ENCODE data around the gene S1PR3.
A peak's percentile ranks its signal among the peaks of the same experiment; 100 is the strongest.

The S1PR3 gene

DNA sequence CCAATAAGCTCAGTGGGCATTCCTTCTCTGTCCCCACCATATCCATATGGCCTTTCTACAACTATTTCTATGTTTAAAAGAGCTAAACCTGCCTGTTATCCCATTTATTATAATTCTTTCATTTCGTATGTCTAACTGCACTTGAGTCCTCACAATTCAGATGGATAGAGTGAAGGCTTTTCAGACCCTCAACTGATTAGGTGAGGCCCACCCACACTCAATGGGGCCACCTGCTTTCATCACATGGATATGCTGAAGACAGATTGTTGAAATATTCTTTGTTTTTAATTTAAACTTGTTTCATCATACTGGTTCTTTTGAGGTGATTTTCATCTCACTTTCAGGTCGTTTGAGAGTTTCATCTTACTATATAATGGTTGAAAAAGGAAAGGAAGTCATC lies 5.7 kb upstream of the S1PR3 start:
- Histone ChIP-seq H3K14ac (ENCODE audit: low read length) (no peak overlapping the region), H3K79me1 (ENCODE audit: low read length) (peaks cover 1% of the 10 kb centered on the region), H4K91ac (ENCODE audit: low read depth, low read length) (no peak overlapping the region), H2BK5ac (ENCODE audit: low read depth, low read length, poor library complexity) (no peak overlapping the region), H2BK120ac (ENCODE audit: insufficient read depth, low read length, poor library complexity) (no peak overlapping the region), H3K9ac (ENCODE audit: low read length) (no peak overlapping the region), H3K4me1 (ENCODE audit: control insufficient read depth in 1 of 2, insufficient read depth in 2 of 2, low read length in 2 of 2) (peaks cover 6 to 7% of the 10 kb centered on the region in 2 experiments), H2BK12ac (ENCODE audit: low read length) (no peak overlapping the region), H3K4me3 (ENCODE audit: low read depth, low read length) (no peak overlapping the region), H4K8ac (ENCODE audit: low read depth, low read length) (no peak overlapping the region), H3K36me3 (ENCODE audit: control insufficient read depth in 1 of 2, insufficient read depth in 2 of 2, low read length in 2 of 2) (no peaks in the 10 kb centered on the region), H3K27me3 (ENCODE audit: insufficient read depth, low read length) (no peaks in the 10 kb centered on the region), H3K79me2 (ENCODE audit: control insufficient read depth, insufficient read depth, low read length, poor library complexity) (no peaks in the 10 kb centered on the region), H3K9me3 (ENCODE audit: insufficient read depth, low read depth, low read length) (no peaks in the 10 kb centered on the region), H3K27ac (ENCODE audit: low read depth, low read length) (no peak overlapping the region), H2AFZ (ENCODE audit: insufficient read depth, low read length, poor library complexity) (no peak overlapping the region), H3K23ac (ENCODE audit: low read length) (no peak overlapping the region), H4K12ac (ENCODE audit: low read depth, low read length) (no peak overlapping the region), H3K4me2 (ENCODE audit: low read length) (no peak overlapping the region), H3K4ac (ENCODE audit: low read depth, low read length) (no peak overlapping the region), H2AK5ac (ENCODE audit: low read length) (no peak overlapping the region), H3K18ac (ENCODE audit: low read length) (no peak overlapping the region)
- DNase-seq: no peak
- WGBS (ENCODE audit: extremely low coverage, insufficient coverage, insufficient read length): no CpG with 5 or more reads among the region's 2 CpGs

DNA sequence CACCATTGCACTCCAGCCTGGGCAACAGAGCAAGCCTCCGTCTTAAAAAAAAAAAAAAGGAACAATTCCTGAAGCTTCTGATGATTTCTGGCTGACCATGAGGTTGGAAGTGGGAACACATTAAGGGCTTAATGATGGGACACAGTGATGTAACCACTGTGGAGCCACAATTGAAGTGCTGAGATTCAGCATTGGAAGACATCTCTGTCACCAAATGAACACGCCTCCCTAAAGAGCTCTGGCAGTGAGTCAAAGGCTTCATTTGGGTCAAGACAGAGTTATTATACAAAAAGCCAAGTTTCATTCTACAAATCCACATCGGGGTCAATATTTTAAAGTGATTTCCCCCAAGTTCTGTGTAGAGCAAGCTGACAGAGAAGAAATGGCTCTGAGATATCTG lies 4.5 kb upstream of the S1PR3 start:
- H3K4me3 ChIP-seq (ENCODE audit: low read depth, low read length): no peak overlapping the region
- H3K4ac ChIP-seq (ENCODE audit: low read depth, low read length): no peak overlapping the region
- no peak overlapping the region for H2BK120ac ChIP-seq (ENCODE audit: insufficient read depth, low read length, poor library complexity)
- no peak overlapping the region for H4K12ac ChIP-seq (ENCODE audit: low read depth, low read length)
- H3K23ac ChIP-seq (ENCODE audit: low read length): no peak overlapping the region
- peaks cover 6 to 9% of the 10 kb centered on the region in 2 experiments for H3K4me1 ChIP-seq (ENCODE audit: control insufficient read depth in 1 of 2, insufficient read depth in 2 of 2, low read length in 2 of 2)
- no peak overlapping the region for H4K91ac ChIP-seq (ENCODE audit: low read depth, low read length)
- no peak overlapping the region for H3K4me2 ChIP-seq (ENCODE audit: low read length)
- no CpG with 5 or more reads among the region's 3 CpGs for WGBS (ENCODE audit: extremely low coverage, insufficient coverage, insufficient read length)
- H2AFZ ChIP-seq (ENCODE audit: insufficient read depth, low read length, poor library complexity): no peak overlapping the region
- no peak overlapping the region for H3K18ac ChIP-seq (ENCODE audit: low read length)
- H2BK12ac ChIP-seq (ENCODE audit: low read length): no peak overlapping the region
- H3K79me2 ChIP-seq (ENCODE audit: control insufficient read depth, insufficient read depth, low read length, poor library complexity): peaks cover 6% of the 10 kb centered on the region
- H3K27me3 ChIP-seq (ENCODE audit: insufficient read depth, low read length): no peaks in the 10 kb centered on the region
- no peaks in the 10 kb centered on the region for H3K36me3 ChIP-seq (ENCODE audit: control insufficient read depth in 1 of 2, insufficient read depth in 2 of 2, low read length in 2 of 2)
- no peak overlapping the region for H3K9ac ChIP-seq (ENCODE audit: low read length)
- H2BK5ac ChIP-seq (ENCODE audit: low read depth, low read length, poor library complexity): no peak overlapping the region
- H3K27ac ChIP-seq (ENCODE audit: low read depth, low read length): no peak overlapping the region
- no peak overlapping the region for H3K14ac ChIP-seq (ENCODE audit: low read length)
- peaks cover 10% of the 10 kb centered on the region for H3K79me1 ChIP-seq (ENCODE audit: low read length)
- no peaks in the 10 kb centered on the region for H3K9me3 ChIP-seq (ENCODE audit: insufficient read depth, low read depth, low read length)
- DNase-seq: no peak
- H4K8ac ChIP-seq (ENCODE audit: low read depth, low read length): no peak overlapping the region
- H2AK5ac ChIP-seq (ENCODE audit: low read length): no peak overlapping the region

DNA sequence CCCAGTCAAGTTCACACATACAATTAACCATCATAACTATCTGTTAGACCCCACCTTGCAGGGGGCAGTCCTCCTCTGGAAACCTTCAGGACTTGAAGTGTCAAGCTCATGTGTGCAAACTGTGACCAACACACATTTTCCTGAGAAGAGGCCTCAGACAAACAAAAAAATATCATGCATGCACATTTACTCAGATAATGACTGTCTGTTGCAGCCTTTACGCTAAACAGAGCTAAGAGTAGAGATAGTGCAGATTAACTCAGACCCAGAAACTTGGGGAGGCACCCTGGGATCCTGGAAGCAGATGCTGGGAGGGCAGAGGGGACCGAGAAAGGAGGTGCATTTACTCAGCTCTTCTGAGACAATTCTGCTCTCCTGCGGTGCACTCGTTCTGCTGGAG lies 3.6 kb upstream of the S1PR3 start:
- DNase-seq: no peak
- Histone ChIP-seq H4K91ac (ENCODE audit: low read depth, low read length) (no peak overlapping the region), H3K4me2 (ENCODE audit: low read length) (no peak overlapping the region), H2BK120ac (ENCODE audit: insufficient read depth, low read length, poor library complexity) (no peak overlapping the region), H3K9me3 (ENCODE audit: insufficient read depth, low read depth, low read length) (no peaks in the 10 kb centered on the region), H3K79me1 (ENCODE audit: low read length) (peaks cover 11% of the 10 kb centered on the region), H3K23ac (ENCODE audit: low read length) (no peak overlapping the region), H3K4ac (ENCODE audit: low read depth, low read length) (no peak overlapping the region), H3K4me3 (ENCODE audit: low read depth, low read length) (no peak overlapping the region), H3K14ac (ENCODE audit: low read length) (no peak overlapping the region), H2BK5ac (ENCODE audit: low read depth, low read length, poor library complexity) (no peak overlapping the region), H2AK5ac (ENCODE audit: low read length) (no peak overlapping the region), H3K9ac (ENCODE audit: low read length) (no peak overlapping the region), H3K27ac (ENCODE audit: low read depth, low read length) (no peak overlapping the region), H2BK12ac (ENCODE audit: low read length) (no peak overlapping the region), H4K8ac (ENCODE audit: low read depth, low read length) (no peak overlapping the region), H3K36me3 (ENCODE audit: control insufficient read depth in 1 of 2, insufficient read depth in 2 of 2, low read length in 2 of 2) (no peaks in the 10 kb centered on the region), H3K18ac (ENCODE audit: low read length) (no peak overlapping the region), H3K79me2 (ENCODE audit: control insufficient read depth, insufficient read depth, low read length, poor library complexity) (peaks cover 10% of the 10 kb centered on the region), H2AFZ (ENCODE audit: insufficient read depth, low read length, poor library complexity) (no peak overlapping the region), H3K27me3 (ENCODE audit: insufficient read depth, low read length) (no peaks in the 10 kb centered on the region), H3K4me1 (ENCODE audit: control insufficient read depth in 1 of 2, insufficient read depth in 2 of 2, low read length in 2 of 2) (peaks cover 6 to 10% of the 10 kb centered on the region in 2 experiments), H4K12ac (ENCODE audit: low read depth, low read length) (no peak overlapping the region)
- WGBS (ENCODE audit: extremely low coverage, insufficient coverage, insufficient read length): no CpG with 5 or more reads among the region's 4 CpGs

DNA sequence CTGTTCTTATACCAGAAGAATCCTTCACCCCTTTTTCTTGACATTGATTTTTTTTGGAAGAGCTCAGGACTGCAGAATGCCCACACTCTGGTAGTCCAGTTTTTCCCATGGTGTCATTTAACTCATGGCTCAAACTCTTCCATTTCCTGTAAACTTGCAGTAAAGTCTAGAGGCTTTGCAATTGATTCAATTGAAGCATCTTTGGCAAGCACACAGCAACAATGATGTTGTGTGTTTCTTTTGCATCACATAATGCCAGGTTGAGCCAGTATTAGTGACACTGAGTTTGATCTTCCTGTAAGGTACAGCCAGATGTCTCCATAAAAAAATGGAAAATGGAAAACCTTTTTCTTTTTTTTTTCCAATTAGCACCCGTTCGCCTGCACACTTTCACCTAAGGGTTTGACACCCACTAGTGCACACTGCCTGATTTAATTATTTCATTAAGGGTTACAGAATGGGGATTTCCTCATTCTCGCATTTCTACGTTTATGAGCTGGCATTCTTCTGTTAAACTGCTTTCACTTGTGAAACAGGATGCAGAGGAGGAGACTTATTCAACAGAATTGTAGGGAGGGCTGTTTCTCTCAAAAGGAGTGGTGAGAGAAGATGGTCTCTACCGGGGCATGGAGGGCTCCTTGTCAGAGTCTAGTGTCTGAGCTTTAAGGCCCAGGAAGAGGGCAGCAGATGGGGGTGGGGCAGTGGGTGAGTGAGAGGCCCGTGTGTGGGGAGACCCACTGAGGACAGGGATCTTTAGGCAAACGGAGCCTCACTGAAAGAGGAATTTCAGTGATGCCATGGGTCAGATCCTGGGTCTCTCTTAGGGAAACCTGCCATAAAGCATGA lies 2.2 kb upstream of the S1PR3 start:
- H3K4me1 ChIP-seq (ENCODE audit: control insufficient read depth in 1 of 2, insufficient read depth in 2 of 2, low read length in 2 of 2): peaks cover 10 to 16% of the 10 kb centered on the region in 2 experiments
- no peak overlapping the region for H2BK120ac ChIP-seq (ENCODE audit: insufficient read depth, low read length, poor library complexity)
- H3K27me3 ChIP-seq (ENCODE audit: insufficient read depth, low read length): no peaks in the 10 kb centered on the region
- peaks cover 11% of the 10 kb centered on the region for H3K79me2 ChIP-seq (ENCODE audit: control insufficient read depth, insufficient read depth, low read length, poor library complexity)
- H4K12ac ChIP-seq (ENCODE audit: low read depth, low read length): no peak overlapping the region
- H3K27ac ChIP-seq (ENCODE audit: low read depth, low read length): no peak overlapping the region
- peaks cover 11% of the 10 kb centered on the region for H3K79me1 ChIP-seq (ENCODE audit: low read length)
- H2AFZ ChIP-seq (ENCODE audit: insufficient read depth, low read length, poor library complexity): no peak overlapping the region
- no peak overlapping the region for H2AK5ac ChIP-seq (ENCODE audit: low read length)
- H3K4ac ChIP-seq (ENCODE audit: low read depth, low read length): no peak overlapping the region
- no peak overlapping the region for H3K14ac ChIP-seq (ENCODE audit: low read length)
- H3K4me3 ChIP-seq (ENCODE audit: low read depth, low read length): no peak overlapping the region
- no peak overlapping the region for H3K9ac ChIP-seq (ENCODE audit: low read length)
- DNase-seq: peak in 1 of 2 donors; percentile 13
- H3K36me3 ChIP-seq (ENCODE audit: control insufficient read depth in 1 of 2, insufficient read depth in 2 of 2, low read length in 2 of 2): peaks cover 4% of the 10 kb centered on the region in 2 experiments
- H3K23ac ChIP-seq (ENCODE audit: low read length): no peak overlapping the region
- H4K8ac ChIP-seq (ENCODE audit: low read depth, low read length): no peak overlapping the region
- H4K91ac ChIP-seq (ENCODE audit: low read depth, low read length): no peak overlapping the region
- no peak overlapping the region for H3K18ac ChIP-seq (ENCODE audit: low read length)
- WGBS (ENCODE audit: extremely low coverage, insufficient coverage, insufficient read length): no CpG with 5 or more reads among the region's 7 CpGs
- no peaks in the 10 kb centered on the region for H3K9me3 ChIP-seq (ENCODE audit: insufficient read depth, low read depth, low read length)
- no peak overlapping the region for H2BK12ac ChIP-seq (ENCODE audit: low read length)
- H2BK5ac ChIP-seq (ENCODE audit: low read depth, low read length, poor library complexity): no peak overlapping the region
- H3K4me2 ChIP-seq (ENCODE audit: low read length): no peak overlapping the region

All from trophoblast cell (in vitro differentiated cells and primary cell).